Neural cell (in vitro differentiated cells): Measurements from ENCODE around the gene EXOC2. TPM values are rescaled to one million over a fixed set of nuclear protein-coding genes. Genes with fewer than 3 reads are reported as not detected.

Experiments used
- H2AFZ ChIP-seq: fragments of 200-600, 300-800 bp; sonication (generic), shearing (Covaris generic); 2 replicates; pipeline ENCODE4 v1.6.0; 2014; ENCODE audit warnings: low read depth, mild to moderate bottlenecking, antibody characterized with exemption, low read length, moderate library complexity
- H3F3A ChIP-seq: fragments of 200-600 bp; shearing (Covaris generic); 2 replicates; pipeline ENCODE4 v1.6.1; 2016; ENCODE audit warnings: mild to moderate bottlenecking, moderate library complexity, mixed read lengths, antibody characterized with exemption, low read length; ENCODE audit not compliant: insufficient read depth, poor library complexity, severe bottlenecking
- H3K27ac ChIP-seq: fragments of 200-600, 300-800 bp; sonication (generic), shearing (Covaris generic); 2 replicates; pipeline ENCODE4 v1.5.1; 2014; ENCODE audit warnings: mild to moderate bottlenecking, low read length, moderate library complexity
- H3K27me3 ChIP-seq: fragments of 300-800, 200-600 bp; sonication (generic), shearing (Covaris generic); 2 replicates; pipeline ENCODE4 v1.6.0; 2014; ENCODE audit warnings: mild to moderate bottlenecking, low read depth, low read length, moderate library complexity; ENCODE audit not compliant: insufficient read depth
- H3K36me3 ChIP-seq: fragments of 300-800, 200-600 bp; sonication (generic), shearing (Covaris generic); 2 replicates; pipeline ENCODE4 v1.5.1; 2014; ENCODE audit warnings: mild to moderate bottlenecking, antibody characterized with exemption, low read length, moderate library complexity; ENCODE audit not compliant: insufficient read depth
- H3K4me2 ChIP-seq: fragments of 300-800, 200-600 bp; sonication (generic), shearing (Covaris generic); 2 replicates; pipeline ENCODE4 v1.6.0; 2014; ENCODE audit warnings: mild to moderate bottlenecking, low read length
- H3K4me3 ChIP-seq: fragments of 300-800, 200-600 bp; sonication (generic), shearing (Covaris generic); 2 replicates; pipeline ENCODE4 v1.5.1; 2014; ENCODE audit warnings: mild to moderate bottlenecking, low read length, moderate library complexity
- H3K79me2 ChIP-seq: fragments of 200-600 bp; shearing (Covaris generic); replicated peaks from 2 replicates; pipeline ENCODE4 v1.6.0; 2014; ENCODE audit warnings: mild to moderate bottlenecking, low read length, moderate library complexity; ENCODE audit not compliant: insufficient read depth
- H3K9ac ChIP-seq: fragments of 300-800, 200-600 bp; sonication (generic), shearing (Covaris generic); 2 replicates; pipeline ENCODE4 v1.6.1; 2016; ENCODE audit warnings: mild to moderate bottlenecking, low read length, mixed read lengths
- H3K9me2 ChIP-seq: fragments of 200-600 bp; shearing (Covaris generic); 2 replicates; pipeline ENCODE4 v1.6.1; 2016; ENCODE audit warnings: mild to moderate bottlenecking, low read length, mixed read lengths; ENCODE audit not compliant: insufficient read depth
- H3K9me3 ChIP-seq: fragments of 200-600, 300-800 bp; sonication (generic), shearing (Covaris generic); 2 replicates; pipeline ENCODE4 v1.6.1; 2016; ENCODE audit warnings: mild to moderate bottlenecking, mixed run types, low read length, moderate library complexity, mixed read lengths
- H4K20me1 ChIP-seq: fragments of 200-600 bp; shearing (Covaris generic); 2 replicates; pipeline ENCODE4 v1.6.1; 2016; ENCODE audit warnings: mild to moderate bottlenecking, mixed run types; ENCODE audit not compliant: insufficient read depth
- CTCF ChIP-seq: fragments of 450-650 bp; IDR thresholded peaks from 2 replicates; pipeline ENCODE4 v1.5.1; 2014; ENCODE audit warnings: antibody characterized with exemption, mild to moderate bottlenecking, moderate library complexity; ENCODE audit not compliant: poor library complexity, severe bottlenecking
- EP300 ChIP-seq: fragments of 450-650 bp; conservative IDR thresholded peaks from 2 replicates; pipeline ENCODE4 v1.6.1; 2014; ENCODE audit warnings: antibody characterized with exemption, mild to moderate bottlenecking, moderate library complexity; ENCODE audit not compliant: poor library complexity, severe bottlenecking
- EZH2 ChIP-seq: fragments of 200-600, 300-800 bp; shearing (Covaris generic), sonication (generic); IDR thresholded peaks from 2 replicates; pipeline ENCODE4 v1.6.1; 2014; ENCODE audit warnings: antibody characterized with exemption, low read length, borderline replicate concordance, mild to moderate bottlenecking; ENCODE audit not compliant: insufficient read depth, poor library complexity, severe bottlenecking
- MXI1 ChIP-seq: fragments of 450-650 bp; conservative IDR thresholded peaks from 2 replicates; pipeline ENCODE4 v1.6.1; 2014; ENCODE audit warnings: antibody characterized with exemption, mild to moderate bottlenecking; ENCODE audit not compliant: poor library complexity, severe bottlenecking
- POLR2AphosphoS5 ChIP-seq: IDR thresholded peaks from 2 replicates; pipeline ENCODE4 v1.6.1; 2012
- REST ChIP-seq: IDR thresholded peaks from 2 replicates; pipeline ENCODE4 v1.6.1; 2012; ENCODE audit warnings: borderline replicate concordance
- TAF1 ChIP-seq: IDR thresholded peaks from 2 replicates; pipeline ENCODE4 v1.6.1; 2012; ENCODE audit warnings: low read depth
- polyA plus RNA-seq: library from polyadenylated mRNA; depleted of rRNA; stranded (reverse); fragments of >200 nt; gene quantifications from 2 replicates; pipeline ENCODE4 v1.2.3, GENCODE V29; 2014

The EXOC2 gene
- polyA plus RNA-seq, 1 donor from 2014 or later, result 38.6 TPM

- Histone ChIP-seq H3K79me2 (no peaks in the 10 kb centered on the region), H2AFZ (no peak overlapping the region), H3K9ac (no peak overlapping the region), H3K27ac (no peak overlapping the region), H3K36me3 (no peaks in the 10 kb centered on the region), H3F3A (no peaks in the 10 kb centered on the region), H3K27me3 (no peaks in the 10 kb centered on the region), H3K4me2 (no peak overlapping the region), H4K20me1 (no peaks in the 10 kb centered on the region), H3K9me2 (no peaks in the 10 kb centered on the region), H3K4me3 (no peak overlapping the region), H3K9me3 (no peaks in the 10 kb centered on the region)
- TF ChIP-seq POLR2AphosphoS5 (peak; percentile 96), REST (peak; percentile 15), EP300 (peak; percentile 98), TAF1 (no peak), CTCF (no peak)
Measured at GRCh38 chr6:474453-475185, 218.3 kb downstream of the EXOC2 start.

GRCh38 chr6:473768-474452, 219.0 kb downstream of the EXOC2 start:
- Histone ChIP-seq H2AFZ (no peak overlapping the region), H3K4me3 (no peak overlapping the region), H3K9ac (no peak overlapping the region), H3K79me2 (no peaks in the 10 kb centered on the region), H3K4me2 (no peak overlapping the region), H4K20me1 (no peaks in the 10 kb centered on the region), H3F3A (no peaks in the 10 kb centered on the region), H3K27ac (no peak overlapping the region), H3K9me3 (no peaks in the 10 kb centered on the region), H3K27me3 (no peaks in the 10 kb centered on the region), H3K36me3 (no peaks in the 10 kb centered on the region), H3K9me2 (no peaks in the 10 kb centered on the region)
- TF ChIP-seq TAF1 (no peak), EZH2 (no peak), MXI1 (no peak)
